Osteoblast (primary cell): ENCODE results near the gene PODXL2. TPM values are rescaled to one million over a fixed set of nuclear protein-coding genes. Genes with fewer than 3 reads are reported as not detected.

Source experiments
- DNase-seq: peaks from one replicate; pipeline ENCODE4 v3.0.0; 2011; ENCODE audit warnings: low spot score, mixed read lengths; ENCODE audit not compliant: insufficient read length; ENCODE audit errors: missing footprints
- H2AFZ ChIP-seq: 2 replicates; pipeline ENCODE4 v1.6.0; 2011; ENCODE audit warnings: mild to moderate bottlenecking, low read length
- H3K27ac ChIP-seq: 2 replicates; pipeline ENCODE4 v1.5.1; 2011; ENCODE audit warnings: mild to moderate bottlenecking, low read depth, low read length, moderate library complexity
- H3K27me3 ChIP-seq: 2 replicates; pipeline ENCODE4 v1.6.0; 2012; ENCODE audit warnings: mild to moderate bottlenecking, control low read depth, inconsistent platforms, low read length, moderate library complexity; ENCODE audit not compliant: insufficient read depth
- H3K36me3 ChIP-seq: 2 replicates; pipeline ENCODE4 v1.5.1; 2011; ENCODE audit warnings: mild to moderate bottlenecking, low read length, control low read depth, moderate library complexity; ENCODE audit not compliant: insufficient read depth
- H3K4me1 ChIP-seq: 2 replicates; pipeline ENCODE4 v1.5.1; 2011; ENCODE audit warnings: mild to moderate bottlenecking, low read length, control low read depth, moderate library complexity; ENCODE audit not compliant: insufficient read depth
- H3K4me2 ChIP-seq: 2 replicates; pipeline ENCODE4 v1.6.0; 2011; ENCODE audit warnings: mild to moderate bottlenecking, low read length; ENCODE audit not compliant: insufficient read depth
- H3K4me3 ChIP-seq: fragments of 200-600 bp; sonication (generic); 3 replicates; pipeline ENCODE4 v1.5.1; 2012; ENCODE audit warnings: mild to moderate bottlenecking, low read length, inconsistent platforms; ENCODE audit not compliant: insufficient read depth
- H3K79me2 ChIP-seq: 2 replicates; pipeline ENCODE4 v1.6.0; 2012; ENCODE audit warnings: mild to moderate bottlenecking, low read length, control low read depth, inconsistent platforms; ENCODE audit not compliant: insufficient read depth
- H3K9me3 ChIP-seq: 2 replicates; pipeline ENCODE4 v1.5.1; 2011; ENCODE audit warnings: low read depth, low read length, control low read depth
- H4K20me1 ChIP-seq: 2 replicates; pipeline ENCODE4 v1.6.0; 2012; ENCODE audit warnings: mild to moderate bottlenecking, low read length, control low read depth; ENCODE audit not compliant: insufficient read depth
- CTCF ChIP-seq: IDR thresholded peaks from 2 replicates; pipeline ENCODE4 v1.5.1; 2011; ENCODE audit warnings: mild to moderate bottlenecking, low read depth, low read length, moderate library complexity; ENCODE audit errors: extremely low read depth
- total RNA-seq: library from RNA; depleted of rRNA; stranded (reverse); fragments of >200 nt; gene quantifications from 2 replicates; pipeline ENCODE4 v1.2.3, GENCODE V29; 2012

Gene PODXL2
- total RNA-seq, 1 donor = 0.36 TPM

GRCh38 chr3:127661600-127661999 is 32.6 kb downstream of the PODXL2 start:
- H3K79me2 ChIP-seq = no peaks in the 10 kb centered on the region
- TF ChIP-seq CTCF = no peak
- H3K36me3 ChIP-seq = no peaks in the 10 kb centered on the region
- no peaks in the 10 kb centered on the region for H4K20me1 ChIP-seq
- no peaks in the 10 kb centered on the region for H3K9me3 ChIP-seq
- peaks cover 2% of the 10 kb centered on the region for H3K27me3 ChIP-seq
- no peak overlapping the region for H2AFZ ChIP-seq
- DNase-seq = no peak
- H3K4me2 ChIP-seq = no peak overlapping the region
- H3K4me3 ChIP-seq = no peak overlapping the region
- no peaks in the 10 kb centered on the region for H3K4me1 ChIP-seq
- H3K27ac ChIP-seq = no peak overlapping the region

GRCh38 chr3:127662001-127662469 is 33.0 kb downstream of the PODXL2 start:
- Histone ChIP-seq H3K79me2 (no peaks in the 10 kb centered on the region), H3K9me3 (no peaks in the 10 kb centered on the region), H3K36me3 (no peaks in the 10 kb centered on the region), H3K27me3 (peaks cover 2% of the 10 kb centered on the region), H2AFZ (no peak overlapping the region), H3K4me3 (no peak overlapping the region), H3K4me1 (no peaks in the 10 kb centered on the region), H4K20me1 (no peaks in the 10 kb centered on the region), H3K27ac (no peak overlapping the region), H3K4me2 (no peak overlapping the region)
- no peak for TF ChIP-seq CTCF
- DNase-seq = no peak

GRCh38 chr3:127663151-127663550 is 34.2 kb downstream of the PODXL2 start:
- Histone ChIP-seq H3K9me3 (no peaks in the 10 kb centered on the region), H3K36me3 (no peaks in the 10 kb centered on the region), H3K4me1 (no peaks in the 10 kb centered on the region), H3K27ac (no peak overlapping the region), H2AFZ (no peak overlapping the region), H3K27me3 (peaks cover 2% of the 10 kb centered on the region), H3K4me3 (no peak overlapping the region), H3K4me2 (no peak overlapping the region), H3K79me2 (no peaks in the 10 kb centered on the region), H4K20me1 (no peaks in the 10 kb centered on the region)
- no peak for TF ChIP-seq CTCF
- DNase-seq = no peak

GRCh38 chr3:127665165-127665564 is 36.2 kb downstream of the PODXL2 start:
- H2AFZ ChIP-seq = no peak overlapping the region
- H3K4me3 ChIP-seq = no peak overlapping the region
- no peaks in the 10 kb centered on the region for H3K9me3 ChIP-seq
- TF ChIP-seq CTCF = no peak
- H4K20me1 ChIP-seq = no peaks in the 10 kb centered on the region
- H3K27me3 ChIP-seq = peaks cover 2% of the 10 kb centered on the region
- no peaks in the 10 kb centered on the region for H3K4me1 ChIP-seq
- H3K36me3 ChIP-seq = no peaks in the 10 kb centered on the region
- no peak overlapping the region for H3K4me2 ChIP-seq
- no peak for DNase-seq
- H3K79me2 ChIP-seq = no peaks in the 10 kb centered on the region
- no peak overlapping the region for H3K27ac ChIP-seq
